ENCODE data around the gene CAPN10.
A peak's percentile ranks its signal among the peaks of the same experiment; 100 is the strongest.

CAPN10 gene

GRCh38 chr2:240574386-240575100, 12.0 kb upstream of the CAPN10 start:
- no peak for DNase-seq (ENCODE audit: low read depth in 3 of 3)

GRCh38 chr2:240575101-240575965, 11.2 kb upstream of the CAPN10 start:
- DNase-seq (ENCODE audit: low read depth in 3 of 3) = no peak

GRCh38 chr2:240576036-240576435, 10.5 kb upstream of the CAPN10 start:
- DNase-seq (ENCODE audit: low read depth in 3 of 3) = no peak

DNA sequence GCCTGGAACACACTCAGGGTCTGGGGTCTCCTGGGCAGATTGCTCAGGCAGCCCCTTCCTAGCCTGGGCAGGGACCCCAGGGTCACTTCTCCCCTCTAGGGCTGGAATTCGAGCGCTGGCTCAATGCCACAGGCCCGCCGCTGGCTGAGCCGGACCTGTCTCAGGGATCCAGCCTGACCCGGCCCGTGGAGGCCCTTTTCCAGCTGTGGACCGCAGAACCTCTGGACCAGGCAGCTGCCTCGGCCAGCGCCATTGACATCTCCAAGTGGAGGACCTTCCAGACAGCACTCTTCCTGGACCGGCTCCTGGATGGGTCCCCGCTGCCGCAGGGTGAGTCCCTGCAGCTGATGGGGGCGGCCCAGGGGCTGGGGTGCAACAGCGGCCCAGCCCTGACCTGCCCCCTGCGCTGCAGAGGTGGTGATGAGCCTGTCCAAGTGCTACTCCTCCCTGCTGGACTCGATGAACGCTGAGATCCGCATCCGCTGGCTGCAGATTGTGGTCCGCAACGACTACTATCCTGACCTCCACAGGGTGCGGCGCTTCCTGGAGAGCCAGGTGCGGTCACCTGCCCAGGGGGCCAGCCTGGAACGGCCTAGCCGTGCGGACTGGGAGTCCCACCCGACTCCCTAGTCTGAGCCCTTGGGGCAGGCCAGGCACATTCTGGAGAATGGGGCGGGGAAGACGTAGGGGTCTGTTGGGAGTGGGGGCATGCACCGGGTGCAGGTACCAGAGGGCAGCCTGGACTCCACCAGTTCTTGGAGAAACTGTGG, 9.9 kb upstream of the CAPN10 start:
- DNase-seq (ENCODE audit: low read depth in 3 of 3) = no peak

DNA sequence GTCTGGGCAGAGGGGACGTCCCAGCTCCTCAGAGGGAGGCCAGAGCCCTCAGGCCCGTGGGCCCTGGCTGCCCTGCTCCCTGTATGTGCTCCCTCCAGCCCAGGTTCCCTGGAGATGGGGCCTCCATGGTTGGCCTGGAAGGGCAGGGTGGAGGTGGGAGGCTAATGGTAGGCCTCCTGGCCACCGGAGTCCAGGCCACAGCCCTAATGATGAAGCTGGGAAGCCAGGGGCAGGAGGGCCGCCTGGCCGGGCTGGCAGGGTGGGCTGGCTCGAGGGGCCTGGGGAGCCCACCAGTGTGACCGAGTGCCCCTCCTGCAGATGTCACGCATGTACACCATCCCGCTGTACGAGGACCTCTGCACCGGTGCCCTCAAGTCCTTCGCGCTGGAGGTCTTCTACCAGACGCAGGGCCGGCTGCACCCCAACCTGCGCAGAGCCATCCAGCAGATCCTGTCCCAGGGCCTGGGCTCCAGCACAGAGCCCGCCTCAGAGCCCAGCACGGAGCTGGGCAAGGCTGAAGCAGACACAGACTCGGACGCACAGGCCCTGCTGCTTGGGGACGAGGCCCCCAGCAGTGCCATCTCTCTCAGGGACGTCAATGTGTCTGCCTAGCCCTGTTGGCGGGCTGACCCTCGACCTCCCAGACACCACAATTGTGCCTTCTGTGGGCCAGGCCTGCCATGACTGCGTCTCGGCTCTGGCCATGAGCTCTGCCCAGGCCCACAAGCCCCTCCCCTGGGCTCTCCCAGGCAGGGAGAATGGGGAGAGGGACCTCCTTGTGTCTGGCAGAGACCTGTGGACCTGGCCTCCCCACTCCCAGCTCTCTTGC, 9.0 kb upstream of the CAPN10 start:
- no peak for DNase-seq (ENCODE audit: low read depth in 3 of 3)

DNA sequence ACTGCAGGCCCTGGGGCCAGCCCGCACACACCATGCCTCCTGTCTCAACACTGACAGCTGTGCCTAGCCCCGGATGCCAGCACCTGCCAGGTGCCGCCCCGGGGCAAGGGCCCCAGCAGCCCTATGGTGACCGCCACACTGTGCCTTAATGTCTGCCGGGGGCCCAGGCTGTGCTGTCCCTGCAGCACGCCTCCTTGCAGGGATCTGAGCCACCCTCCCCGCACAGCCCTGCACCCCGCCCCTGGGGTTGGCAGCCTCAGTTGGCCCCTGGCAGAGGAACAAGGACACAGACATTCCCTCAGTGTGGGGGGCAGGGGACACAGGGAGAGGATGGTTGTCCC, 8.5 kb upstream of the CAPN10 start:
- DNase-seq (ENCODE audit: low read depth in 3 of 3) = no peak

- no peak for DNase-seq (ENCODE audit: low read depth in 3 of 3)
Observed at GRCh38 chr2:240578488-240578887, 8.0 kb upstream of the CAPN10 start.

DNA sequence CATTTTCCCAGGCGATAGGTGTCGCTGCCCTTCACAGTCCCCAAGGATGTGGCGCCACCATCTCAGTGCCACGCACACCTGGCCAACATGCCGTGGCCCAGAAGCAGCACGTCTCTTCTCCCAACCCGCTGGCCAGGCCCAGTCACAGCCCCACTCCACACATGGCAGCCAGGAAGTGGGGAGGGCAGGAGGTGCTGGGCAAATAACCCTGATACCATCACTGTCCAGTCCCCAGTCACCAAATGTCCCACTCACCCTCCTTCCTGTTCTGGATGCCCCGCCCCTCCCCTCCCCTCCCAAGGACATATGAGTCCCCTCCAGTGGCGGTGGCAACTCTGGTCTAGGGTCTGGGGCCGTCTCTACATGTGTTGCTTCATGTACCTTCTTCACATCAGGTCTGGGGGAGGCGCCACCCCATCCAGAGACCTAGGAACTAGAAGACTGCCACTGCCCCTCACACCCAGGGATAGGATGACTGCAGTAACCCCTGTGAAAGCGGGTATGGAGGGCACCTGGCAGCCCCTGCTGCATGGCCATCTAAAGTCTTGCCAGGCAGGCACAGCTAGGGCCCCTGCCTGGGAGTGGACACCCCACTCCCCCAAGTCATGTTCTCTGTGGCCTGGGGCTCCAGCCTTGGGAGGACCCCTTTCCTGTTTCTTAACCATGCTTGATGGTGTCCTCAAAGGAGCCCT, 7.3 kb upstream of the CAPN10 start:
- DNase-seq (ENCODE audit: low read depth in 3 of 3) = no peak

DNA sequence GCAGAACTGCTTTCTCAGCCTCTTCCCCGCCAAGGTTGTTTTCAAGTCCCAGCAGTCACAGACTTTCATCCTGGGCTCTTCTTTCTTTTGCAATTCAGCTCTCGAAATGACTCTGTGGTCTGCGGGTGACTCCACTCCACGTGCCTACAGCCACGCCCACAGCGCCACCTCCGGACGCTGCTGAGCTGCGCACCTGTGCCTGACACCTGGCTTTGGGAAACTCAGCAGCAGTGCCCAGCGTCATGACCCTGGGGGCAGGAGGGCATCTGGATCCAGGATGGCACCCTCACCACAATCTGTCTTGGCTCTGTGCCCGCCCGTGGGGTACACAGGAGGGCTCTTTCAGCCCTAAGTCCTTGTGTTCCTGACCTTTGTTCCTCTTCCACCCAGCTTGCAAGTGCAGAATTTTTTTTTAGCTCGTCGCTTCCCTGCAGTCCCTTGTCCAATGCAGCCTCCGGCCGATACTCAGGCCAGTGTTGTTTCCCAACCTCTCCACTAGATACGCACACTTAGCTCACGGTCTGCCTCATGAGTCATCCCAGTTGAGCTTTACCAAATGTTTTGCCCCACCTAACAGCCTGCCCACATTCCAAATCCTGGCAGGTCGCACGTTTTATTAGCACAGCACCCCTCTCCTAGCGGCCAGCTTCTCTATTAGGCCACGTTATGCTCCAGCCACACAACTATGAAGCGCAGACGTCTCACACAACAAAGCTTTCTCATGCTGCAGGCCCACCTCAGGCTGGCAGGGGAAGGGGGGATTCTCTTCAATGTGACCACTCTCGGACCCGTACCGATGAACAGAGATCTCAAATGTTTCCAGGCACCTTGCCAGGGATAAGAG, 6.5 kb upstream of the CAPN10 start:
- DNase-seq (ENCODE audit: low read depth in 3 of 3) = peak in 2 of 3 donors; percentile 55 to 64

DNA sequence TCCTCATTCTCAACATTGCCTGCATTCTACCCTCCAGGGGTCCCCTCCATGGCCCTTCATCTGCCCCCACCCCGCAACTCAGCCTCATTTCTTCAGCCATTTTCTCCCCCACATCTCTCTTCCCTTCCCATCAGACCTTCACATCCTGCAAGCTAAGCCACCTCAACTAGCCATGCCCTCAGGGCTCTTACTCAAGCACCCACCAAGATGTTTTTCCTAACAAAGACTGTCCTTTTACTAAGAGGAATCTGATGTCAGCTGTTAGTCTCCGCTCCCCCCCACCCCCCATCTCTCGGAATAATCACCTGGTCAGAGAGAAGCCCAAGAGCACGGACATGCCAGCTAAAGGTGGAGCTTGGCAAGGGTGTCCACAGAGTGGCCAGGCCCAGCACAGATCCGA, 4.7 kb upstream of the CAPN10 start:
- DNase-seq (ENCODE audit: low read depth in 3 of 3) = no peak

- DNase-seq (ENCODE audit: low read depth in 3 of 3) = no peak
Observed at GRCh38 chr2:240582781-240583180, 3.8 kb upstream of the CAPN10 start.

- DNase-seq (ENCODE audit: low read depth in 3 of 3) = no peak
Observed at GRCh38 chr2:240583774-240584173, 2.8 kb upstream of the CAPN10 start.

- no peak for DNase-seq (ENCODE audit: low read depth in 3 of 3)
Observed at GRCh38 chr2:240584486-240585031, 2.0 kb upstream of the CAPN10 start.

- no peak for DNase-seq (ENCODE audit: low read depth in 3 of 3)
Observed at GRCh38 chr2:240585101-240585500, 1.4 kb upstream of the CAPN10 start.

DNA sequence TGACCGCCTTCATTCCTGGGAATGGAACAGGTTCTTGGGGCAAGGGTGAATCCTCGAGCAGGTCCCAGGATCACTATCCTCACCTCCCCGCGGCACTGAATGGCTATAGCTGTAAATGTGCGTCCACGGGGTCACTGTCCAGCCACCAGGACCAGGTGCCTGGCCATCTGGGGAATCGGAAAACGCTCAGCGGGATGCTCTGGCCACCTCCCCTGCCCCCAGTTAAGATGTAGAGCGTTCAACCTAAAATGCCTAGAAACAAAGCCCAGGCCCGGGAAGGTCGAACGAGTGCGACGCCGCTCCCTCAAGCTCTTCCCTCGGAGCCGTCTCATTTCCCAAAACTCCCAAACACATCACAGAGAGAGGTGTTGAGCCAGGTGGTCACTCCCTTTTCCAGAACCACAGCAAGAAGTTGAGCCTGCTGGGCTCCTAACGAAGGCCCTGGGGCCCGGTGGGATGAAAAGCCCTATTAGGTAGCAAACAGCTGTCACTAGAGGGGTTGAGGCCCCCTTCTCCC, 795 bp upstream of the CAPN10 start:
- no peak for DNase-seq (ENCODE audit: low read depth in 3 of 3)

- DNase-seq (ENCODE audit: low read depth in 3 of 3) = peak in 1 of 3 donors; percentile 52
Observed at GRCh38 chr2:240586919-240587800, 626 bp downstream of the CAPN10 start.

DNA sequence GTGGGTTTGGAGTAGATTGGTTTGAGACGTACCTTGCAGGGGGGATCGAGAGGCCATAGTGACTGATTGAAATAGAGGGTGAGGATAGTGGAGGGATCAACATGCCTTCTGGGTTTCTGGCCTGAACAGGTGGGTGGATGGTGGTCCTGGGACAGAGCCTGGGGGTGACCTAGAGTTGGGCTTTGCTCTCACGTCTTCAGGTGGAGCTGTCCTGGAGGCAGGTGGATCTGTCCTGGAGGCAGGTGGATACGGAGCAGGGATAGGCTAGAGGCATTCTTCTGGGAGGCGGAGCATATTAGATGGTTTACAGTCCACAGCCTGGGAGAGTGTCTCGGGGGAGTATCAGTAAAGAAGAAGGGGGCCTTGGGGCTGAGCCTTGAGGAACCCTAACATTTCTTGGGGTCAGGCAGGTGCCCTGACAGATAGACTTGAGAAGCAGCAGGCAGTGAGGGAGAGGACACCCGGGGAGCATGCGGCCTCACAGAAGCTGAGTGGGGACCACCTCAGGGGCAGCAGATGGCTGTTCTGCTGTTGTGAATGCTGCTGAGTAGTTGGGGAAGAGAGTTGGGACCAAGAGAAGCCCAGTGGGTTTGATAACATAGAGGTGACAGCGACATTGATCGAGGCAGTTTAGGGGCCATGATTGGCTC, 1.6 kb downstream of the CAPN10 start:
- DNase-seq (ENCODE audit: low read depth in 3 of 3) = no peak

GRCh38 chr2:240588669-240589068, 2.1 kb downstream of the CAPN10 start:
- DNase-seq (ENCODE audit: low read depth in 3 of 3) = no peak
